MCF 10A (cell line): Measurements from ENCODE around the gene ZNF606. TPM values are rescaled to one million over a fixed set of nuclear protein-coding genes. Genes with fewer than 3 reads are reported as not detected.
A peak's percentile ranks its signal among the peaks of the same experiment; 100 is the strongest.

Experiments
- BruUV-seq: library from RNA; stranded (reverse); fragments of 400-500 nt; replicated peaks from 2 replicates; lab custom pipeline; 2021; lab: Mats Ljungman, UMichigan
- CTCF ChIA-PET: fragments of 300-600 bp; sonication (Branson Sonifier 250); formaldehyde crosslinking; extraction: SDS; loops from one replicate; lab custom pipeline; 2021; ENCODE audit warnings: antibody characterized with exemption, inconsistent platforms; lab: Yijun Ruan, JAX
- POLR2A ChIA-PET: fragments of 300-600, 350-650 bp; sonication (Branson Sonifier 250); formaldehyde crosslinking; extraction: SDS; loops from one replicate; lab custom pipeline; 2020; ENCODE audit warnings: antibody characterized with exemption, inconsistent platforms; lab: Yijun Ruan, JAX
- DNase-seq: peaks from one replicate; pipeline ENCODE4 v3.0.0-alpha.2; 2018; ENCODE audit not compliant: unreplicated experiment
- H3K27ac Mint-ChIP-seq: one replicate; pipeline ENCODE4 v1.8.0; 2022; ENCODE audit warnings: mild to moderate bottlenecking, low read depth, mixed read lengths; ENCODE audit not compliant: unreplicated experiment
- H3K27me3 Mint-ChIP-seq: one replicate; pipeline ENCODE4 v1.8.0; 2022; ENCODE audit warnings: mixed read lengths; ENCODE audit not compliant: insufficient read depth, unreplicated experiment
- H3K36me3 Mint-ChIP-seq: one replicate; pipeline ENCODE4 v1.8.0; 2022; ENCODE audit warnings: mild to moderate bottlenecking, moderate library complexity, mixed read lengths; ENCODE audit not compliant: insufficient read depth, unreplicated experiment
- H3K4me1 Mint-ChIP-seq: one replicate; pipeline ENCODE4 v1.8.0; 2022; ENCODE audit warnings: mixed read lengths; ENCODE audit not compliant: insufficient read depth, unreplicated experiment
- H3K4me3 Mint-ChIP-seq: one replicate; pipeline ENCODE4 v1.8.0; 2022; ENCODE audit warnings: mild to moderate bottlenecking, moderate library complexity, mixed read lengths; ENCODE audit not compliant: unreplicated experiment
- H3K9me3 Mint-ChIP-seq: one replicate; pipeline ENCODE4 v1.8.0; 2022; ENCODE audit warnings: mixed read lengths; ENCODE audit not compliant: unreplicated experiment
- intact Hi-C: fragments of 100-400 bp; cut with micrococcal nuclease; formaldehyde crosslinking; loops from 2 replicates; pipeline ENCODE4 v1.14.1; 2022
- total RNA-seq: library from RNA; stranded (reverse); gene quantifications from 2 replicates; pipeline ENCODE4 v1.2.3, GENCODE V29; 2022
- TF ChIP-seq, protein P1 (sequence below): fragments of 200-600 bp; IDR thresholded peaks from one replicate; pipeline ENCODE4 v1.8.0; 2022; ENCODE audit warnings: antibody characterized with exemption, mild to moderate bottlenecking; ENCODE audit not compliant: unreplicated experiment

ZNF606 gene
- total RNA-seq, 1 experiment from 2014 or later = 0.98 TPM

DNA sequence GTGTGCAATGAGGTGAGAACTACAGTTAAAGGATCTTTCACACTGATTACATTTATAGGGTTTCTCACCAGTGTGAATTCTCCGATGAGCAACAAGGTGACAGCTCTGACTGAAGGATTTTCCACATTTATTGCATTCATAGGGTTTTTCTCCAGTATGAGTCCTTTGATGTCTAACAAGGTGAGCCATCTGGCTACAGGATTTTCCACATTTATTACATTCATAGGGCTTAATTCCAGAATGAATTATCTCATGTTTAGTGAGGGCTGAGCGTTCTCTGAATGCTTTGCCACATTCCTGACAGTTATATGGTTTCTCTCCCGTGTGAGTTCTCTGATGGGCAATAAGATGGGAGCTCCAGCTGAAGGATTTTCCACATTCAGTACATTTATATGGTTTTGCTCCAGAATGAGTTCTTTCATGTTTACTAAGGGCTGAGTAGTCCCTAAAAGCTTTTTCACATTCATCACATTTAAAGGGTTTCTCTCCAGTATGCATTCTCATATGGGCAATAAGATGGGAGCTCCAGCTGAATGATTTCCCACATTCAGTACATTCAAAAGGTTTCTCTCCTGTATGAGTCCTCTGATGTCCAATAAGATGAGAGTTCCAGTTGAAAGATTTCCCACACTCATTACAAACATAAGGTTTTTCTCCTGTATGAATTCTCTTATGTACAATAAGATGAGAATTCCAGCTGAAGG is 23.9 kb downstream of the ZNF606 start:
- Mint-ChIP-seq H3K27me3 (no peaks in the 10 kb centered on the region), H3K4me1 (no peaks in the 10 kb centered on the region), H3K4me3 (no peak overlapping the region), H3K27ac (no peak overlapping the region), H3K9me3 (peaks cover 65% of the 10 kb centered on the region), H3K36me3 (peaks cover 2% of the 10 kb centered on the region)
- ChIA-PET CTCF (interaction anchor here (0.6 kb wide), 1 partner anchor 34 kb away, joined by 3 read pairs; no protein-coding TSS in a partner anchor), POLR2A (no interaction called here)
- no TSS peak for BruUV-seq
- DNase-seq = peak; percentile 0
- intact Hi-C loops = no loop called here
- TF ChIP-seq, protein P1, sequence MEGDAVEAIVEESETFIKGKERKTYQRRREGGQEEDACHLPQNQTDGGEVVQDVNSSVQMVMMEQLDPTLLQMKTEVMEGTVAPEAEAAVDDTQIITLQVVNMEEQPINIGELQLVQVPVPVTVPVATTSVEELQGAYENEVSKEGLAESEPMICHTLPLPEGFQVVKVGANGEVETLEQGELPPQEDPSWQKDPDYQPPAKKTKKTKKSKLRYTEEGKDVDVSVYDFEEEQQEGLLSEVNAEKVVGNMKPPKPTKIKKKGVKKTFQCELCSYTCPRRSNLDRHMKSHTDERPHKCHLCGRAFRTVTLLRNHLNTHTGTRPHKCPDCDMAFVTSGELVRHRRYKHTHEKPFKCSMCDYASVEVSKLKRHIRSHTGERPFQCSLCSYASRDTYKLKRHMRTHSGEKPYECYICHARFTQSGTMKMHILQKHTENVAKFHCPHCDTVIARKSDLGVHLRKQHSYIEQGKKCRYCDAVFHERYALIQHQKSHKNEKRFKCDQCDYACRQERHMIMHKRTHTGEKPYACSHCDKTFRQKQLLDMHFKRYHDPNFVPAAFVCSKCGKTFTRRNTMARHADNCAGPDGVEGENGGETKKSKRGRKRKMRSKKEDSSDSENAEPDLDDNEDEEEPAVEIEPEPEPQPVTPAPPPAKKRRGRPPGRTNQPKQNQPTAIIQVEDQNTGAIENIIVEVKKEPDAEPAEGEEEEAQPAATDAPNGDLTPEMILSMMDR = no peak

DNA sequence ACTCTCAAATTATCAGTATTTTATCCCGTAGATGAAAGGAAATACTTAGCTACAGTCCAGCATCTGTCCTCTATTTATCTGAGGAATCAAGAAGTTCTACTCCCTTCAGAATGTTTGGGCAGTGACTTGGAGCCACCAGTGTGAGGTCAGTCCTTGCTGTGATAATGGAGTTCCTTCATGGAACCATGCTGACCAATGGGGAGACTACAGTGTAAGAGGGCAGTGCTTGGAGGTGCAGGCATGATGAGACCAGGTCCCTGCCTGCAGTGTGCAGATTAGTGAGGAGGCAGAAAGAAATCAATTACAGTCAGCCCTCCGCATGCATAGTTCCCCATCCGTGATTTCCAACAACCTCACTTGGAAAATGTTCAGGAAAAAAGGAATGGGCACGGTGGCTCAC is 28.2 kb downstream of the ZNF606 start, which contains the start of gene C19orf18:
C19orf18 (minus strand) TSS at position 101 of the 400 bp plus-strand sequence. CDS start 102 bp downstream, outside the sequence.
- Mint-ChIP-seq H3K27ac (no peak within 1 kb of the TSS), H3K9me3 (peaks cover 58% of the 10 kb centered on the region), H3K4me1 (no peaks in the 10 kb centered on the region), H3K27me3 (no peaks in the 10 kb centered on the region), H3K4me3 (no peak within 1 kb of the TSS), H3K36me3 (peaks cover 7% of the 10 kb centered on the region)
- TF ChIP-seq, protein P1 = no peak
- intact Hi-C loops = no loop called here
- no peak for DNase-seq
- CTCF ChIA-PET = no interaction called here
- no TSS peak for BruUV-seq
- POLR2A ChIA-PET = no interaction called here

DNA sequence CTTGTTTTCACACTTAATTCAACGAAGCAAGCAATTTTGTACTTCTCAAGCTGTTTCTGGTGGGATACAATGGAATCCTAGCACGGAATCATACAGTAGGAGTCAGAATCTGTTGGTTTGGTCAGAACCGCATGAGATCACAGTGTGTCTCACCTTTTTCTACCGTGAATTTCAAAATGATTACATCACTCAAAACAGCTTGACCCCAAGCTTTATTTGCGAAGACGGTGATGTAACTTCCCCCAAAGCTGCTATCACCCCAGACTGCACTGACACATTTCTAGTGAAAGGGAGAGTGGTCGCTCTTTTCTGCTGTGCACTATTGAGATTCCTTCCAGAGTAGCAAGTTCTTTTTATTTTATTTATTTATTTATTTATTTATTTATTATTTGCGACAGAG is 37.9 kb downstream of the ZNF606 start:
- POLR2A ChIA-PET = interaction anchor here (0.6 kb wide), 1 partner anchor 13 kb away, joined by 4 read pairs; no protein-coding TSS in a partner anchor
- intact Hi-C loops = no loop called here
- H3K36me3 Mint-ChIP-seq = no peaks in the 10 kb centered on the region
- H3K4me1 Mint-ChIP-seq = no peaks in the 10 kb centered on the region
- TF ChIP-seq, protein P1 = no peak
- no peaks in the 10 kb centered on the region for H3K27me3 Mint-ChIP-seq
- no peak overlapping the region for H3K4me3 Mint-ChIP-seq
- DNase-seq = no peak
- CTCF ChIA-PET = interaction anchor here (0.6 kb wide), 1 partner anchor 542 kb away, joined by 3 read pairs; no protein-coding TSS in a partner anchor
- no TSS peak for BruUV-seq
- H3K27ac Mint-ChIP-seq = no peak overlapping the region
- peaks cover 20% of the 10 kb centered on the region for H3K9me3 Mint-ChIP-seq

DNA sequence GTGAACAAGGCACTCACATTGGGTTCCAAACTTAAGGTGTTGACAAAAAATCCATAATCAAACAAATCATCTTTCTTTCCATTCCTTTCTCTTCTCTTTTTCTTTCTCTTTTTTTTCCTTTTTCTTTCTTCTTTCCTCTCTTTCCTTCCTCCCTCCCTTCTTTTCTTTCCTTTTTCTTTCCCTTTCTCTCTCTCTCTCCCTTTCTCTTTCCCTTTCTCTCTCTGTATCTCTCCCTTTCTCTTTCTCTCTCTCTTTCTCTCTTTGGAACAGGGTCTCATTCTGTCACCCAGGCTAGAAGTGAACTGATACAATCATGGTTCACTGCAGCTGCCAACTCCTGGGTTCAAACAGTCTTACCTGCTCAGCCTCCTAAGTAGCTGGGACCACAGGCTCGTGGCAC is 40.8 kb downstream of the ZNF606 start:
- Mint-ChIP-seq H3K36me3 (peaks cover 3% of the 10 kb centered on the region), H3K9me3 (peaks cover 16% of the 10 kb centered on the region), H3K27me3 (no peaks in the 10 kb centered on the region), H3K4me1 (no peaks in the 10 kb centered on the region), H3K27ac (no peak overlapping the region), H3K4me3 (no peak overlapping the region)
- DNase-seq = no peak
- TF ChIP-seq, protein P1 = no peak
- CTCF ChIA-PET = no interaction called here
- intact Hi-C loops = no loop called here
- POLR2A ChIA-PET = no interaction called here
- no TSS peak for BruUV-seq
